Bone marrow (tissue), 2 donors: ENCODE measurements around the gene TSHZ2.

Experiments used
- DNase-seq, 2 donors: peaks; one replicate each; lab custom pipeline; 2025; lab: John Stamatoyannopoulos, UW

Gene TSHZ2

DNA sequence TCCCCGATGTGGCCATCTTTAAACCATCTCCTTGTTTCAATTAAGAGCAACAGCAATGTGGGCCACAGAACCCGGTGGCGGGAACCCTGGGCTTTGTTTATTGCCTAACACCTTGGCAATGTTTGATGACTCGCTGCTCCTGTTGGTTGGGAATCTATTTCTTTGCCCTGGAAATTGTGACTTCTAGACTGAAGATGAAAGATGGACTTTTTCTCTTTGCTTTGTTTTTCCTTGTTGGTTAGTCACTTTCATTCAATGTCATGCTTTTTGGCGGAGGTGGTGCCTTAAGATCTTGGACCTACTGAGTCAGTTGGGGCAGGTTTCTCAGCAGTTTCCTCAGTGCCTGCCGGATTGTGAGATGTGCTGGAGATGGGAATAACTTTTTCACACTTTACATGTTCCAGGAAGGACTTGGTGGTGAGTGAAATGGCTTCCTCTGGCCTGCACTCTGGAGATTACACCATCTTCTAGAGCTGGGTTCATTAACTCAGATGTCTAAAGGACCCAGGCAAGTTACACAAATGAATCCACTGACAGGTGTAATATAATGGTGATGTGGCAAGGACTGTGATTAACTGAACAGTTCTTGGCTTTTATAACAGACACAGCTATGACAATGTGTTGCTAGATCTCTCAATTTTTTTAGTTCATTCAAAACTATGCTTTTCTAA is 56.3 kb downstream of the TSHZ2 start:
- DNase-seq, result no peak

DNA sequence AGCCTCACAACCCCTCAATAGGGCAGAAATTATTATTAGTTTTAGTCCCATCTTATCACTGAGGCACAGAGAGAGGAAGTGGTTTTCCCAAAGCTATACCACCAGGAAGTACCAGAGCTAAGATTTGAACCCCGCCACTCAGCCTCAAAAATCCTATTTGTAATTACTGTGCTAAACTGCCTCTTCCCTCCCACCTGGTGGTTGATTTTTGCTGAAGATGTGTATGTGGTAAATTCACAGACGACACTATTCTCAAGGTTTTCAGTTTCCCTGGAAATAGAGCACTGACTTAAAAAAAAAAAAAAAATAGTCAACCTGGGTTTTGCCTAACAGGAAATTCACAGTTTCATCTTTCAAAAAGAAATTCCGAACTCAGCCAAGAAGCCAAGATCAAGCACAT is 57.9 kb downstream of the TSHZ2 start:
- DNase-seq, result no peak

DNA sequence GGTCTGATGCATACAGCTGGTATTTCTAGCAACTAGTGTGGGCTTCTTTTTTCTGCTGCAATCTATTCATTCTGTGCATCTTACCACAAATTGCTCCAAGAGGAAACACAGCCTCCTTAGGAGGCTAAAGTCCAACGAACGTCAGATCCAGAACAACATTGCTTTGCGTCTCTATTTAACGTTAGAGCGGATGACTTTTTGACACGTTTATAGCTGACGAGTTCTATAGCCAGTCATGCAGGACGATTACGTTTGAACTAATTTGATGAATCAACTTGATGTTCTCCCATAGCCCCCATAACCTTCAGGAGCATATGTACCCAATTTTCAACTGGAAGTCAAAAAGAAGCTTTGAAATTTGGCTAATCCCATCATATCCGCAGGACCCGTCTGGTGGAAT is 59.9 kb downstream of the TSHZ2 start:
- DNase-seq, result no peak

DNA sequence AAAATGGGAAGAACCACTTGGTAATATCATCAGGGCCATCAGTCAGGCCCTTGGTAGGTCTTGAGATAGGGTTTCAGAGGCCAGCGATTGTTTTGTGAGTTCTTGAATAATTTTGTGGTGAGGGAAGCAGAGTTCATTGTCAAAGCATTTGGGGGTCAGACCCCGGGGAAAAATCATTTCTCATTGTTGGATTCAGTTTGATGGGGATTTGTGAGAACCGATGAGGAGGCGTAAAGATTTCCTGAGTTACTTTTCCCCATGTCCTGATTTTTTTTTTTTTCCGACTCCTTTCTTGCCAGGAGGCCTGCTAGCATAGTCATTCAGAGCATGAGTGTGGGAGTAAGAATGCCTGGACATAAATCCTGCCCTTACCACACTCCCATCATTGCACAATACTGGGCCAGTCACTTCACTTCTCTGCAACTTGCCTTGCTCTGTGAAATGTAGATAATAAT is 60.3 kb downstream of the TSHZ2 start:
- no peak for DNase-seq

DNA sequence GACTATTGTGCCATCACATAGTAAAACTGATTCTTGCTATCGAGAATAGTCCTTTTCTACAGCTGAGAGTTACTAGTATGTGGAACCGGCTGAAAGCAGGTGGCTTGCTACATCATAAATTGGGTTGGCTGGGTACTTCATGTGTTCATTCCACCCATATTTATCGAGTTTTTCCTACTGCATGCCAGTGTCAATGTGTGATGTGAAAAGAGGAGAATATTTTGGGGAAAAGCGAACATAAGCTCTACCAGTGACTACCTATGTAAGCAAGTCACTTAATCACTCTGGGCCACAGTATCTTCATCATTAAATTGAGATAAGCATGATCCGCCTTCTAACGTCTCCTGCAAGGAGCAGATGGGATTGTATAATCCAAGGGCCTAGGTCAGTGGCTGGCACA is 61.0 kb downstream of the TSHZ2 start:
- no peak for DNase-seq

DNA sequence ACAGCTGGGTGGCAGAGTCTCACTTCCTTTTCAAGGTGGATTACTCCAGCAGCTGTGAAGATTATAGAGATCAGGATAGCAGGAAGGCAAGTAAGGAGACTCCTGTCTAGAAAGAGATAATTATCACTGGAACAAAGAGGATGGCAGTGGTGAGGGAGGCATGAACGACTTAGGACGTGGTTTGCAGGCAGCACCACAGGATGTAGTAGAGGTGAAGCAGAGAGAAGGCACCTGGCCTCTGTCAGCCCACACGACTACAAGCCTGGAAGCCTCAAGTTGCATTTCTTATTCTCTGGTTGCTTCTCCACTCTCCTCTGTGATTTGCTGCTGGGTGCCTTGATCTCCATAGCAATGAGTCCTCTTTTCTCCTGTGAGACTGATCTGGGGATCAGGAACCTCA is 62.7 kb downstream of the TSHZ2 start:
- no peak for DNase-seq

DNA sequence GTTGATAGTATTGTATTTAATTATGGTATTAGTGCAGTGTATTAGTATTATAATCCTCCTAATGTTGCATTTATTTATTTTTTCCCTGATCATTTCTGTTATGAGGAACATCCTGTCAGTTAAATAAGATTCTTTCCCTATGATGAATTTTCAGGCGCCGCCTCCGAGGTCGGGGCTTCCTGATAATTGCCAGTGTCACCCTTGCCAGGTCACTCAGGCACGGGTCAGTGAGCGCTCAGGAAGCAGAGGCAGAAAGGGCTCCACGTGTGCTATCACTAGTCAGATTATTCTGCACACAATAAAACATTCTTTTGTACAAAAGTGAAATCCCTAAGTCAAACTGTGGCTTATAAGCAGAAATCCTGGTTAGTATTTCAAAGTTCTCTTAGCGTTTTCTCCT is 64.8 kb downstream of the TSHZ2 start:
- no peak for DNase-seq

DNA sequence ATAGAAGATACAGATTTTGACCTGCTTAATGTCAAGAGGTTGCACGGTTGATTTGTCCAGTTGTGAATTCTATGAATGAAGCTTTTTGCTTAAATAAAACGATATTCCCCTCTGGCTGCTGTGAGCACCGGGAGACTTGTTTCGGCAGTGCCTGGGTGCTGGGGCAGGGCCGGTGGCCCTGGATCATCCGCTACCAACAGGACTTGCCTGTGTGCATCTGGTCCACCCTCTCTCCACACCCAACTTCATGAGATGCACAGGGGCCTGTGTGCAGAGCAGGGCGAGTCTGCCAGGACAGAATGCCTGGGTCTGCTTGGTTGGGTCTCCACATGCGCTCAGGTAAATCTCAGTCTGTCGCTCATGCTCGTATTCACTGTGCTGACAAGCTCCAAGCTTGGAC is 65.5 kb downstream of the TSHZ2 start:
- DNase-seq, result no peak

DNA sequence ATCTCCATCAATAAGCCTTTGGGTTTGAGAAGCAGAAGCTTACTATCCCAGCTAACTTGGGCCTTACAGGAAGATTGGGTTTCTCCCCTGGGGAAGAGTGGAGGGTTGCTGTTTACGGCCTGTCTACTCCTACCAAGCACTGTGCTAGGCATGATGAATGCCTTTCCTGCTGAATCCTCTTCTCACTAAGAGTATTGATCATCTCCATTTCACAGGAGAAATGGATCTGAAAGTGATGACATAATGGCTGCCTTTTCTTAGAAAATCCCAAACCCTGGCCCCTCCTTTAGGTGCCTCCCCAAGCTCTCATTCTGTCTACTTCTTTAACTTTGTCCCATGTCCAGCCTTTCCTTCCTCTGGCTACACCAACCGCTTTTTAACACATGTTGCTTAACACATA is 66.1 kb downstream of the TSHZ2 start:
- no peak for DNase-seq

DNA sequence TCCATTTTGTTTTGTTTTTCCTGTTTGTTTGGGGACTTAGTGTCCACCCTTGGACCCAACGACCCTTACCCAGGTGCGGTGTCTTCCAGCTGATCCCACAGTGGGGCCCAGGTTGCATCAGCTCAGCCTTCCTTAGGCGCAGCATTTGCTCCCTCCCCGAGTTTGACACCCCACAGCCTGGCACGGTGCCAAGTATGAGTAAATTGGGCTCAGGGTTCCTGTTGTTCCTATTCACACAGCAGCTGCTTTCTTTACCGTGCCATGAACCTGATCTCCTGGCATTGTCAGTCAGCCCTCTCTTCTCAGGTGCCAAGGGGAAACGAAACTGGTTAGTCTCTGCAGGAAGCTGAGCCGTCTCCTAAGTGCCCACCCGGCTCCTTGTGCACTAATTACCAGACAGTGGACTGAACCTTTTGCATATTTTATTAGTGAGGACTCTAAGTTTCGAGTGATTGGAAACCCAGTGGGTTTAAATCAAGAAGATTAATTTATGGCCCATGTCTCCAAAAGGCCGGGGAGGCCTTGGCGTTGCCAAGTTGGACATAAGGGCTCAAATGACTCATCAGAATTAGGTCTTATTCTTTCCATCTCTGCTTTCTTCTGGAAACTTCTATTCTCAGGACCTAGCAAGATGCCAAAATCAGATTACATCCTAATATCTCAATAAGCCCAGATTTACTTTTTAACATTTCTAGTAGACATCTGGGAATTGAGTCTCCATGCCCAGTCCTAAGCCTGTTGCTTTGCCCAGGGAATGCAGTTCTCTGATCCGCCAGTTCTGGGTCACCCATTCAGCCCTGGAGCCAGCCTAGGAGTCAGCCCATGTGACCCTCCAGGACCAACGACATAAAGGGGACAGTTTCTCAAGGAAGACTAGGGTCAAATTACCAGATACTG is 68.8 kb downstream of the TSHZ2 start:
- DNase-seq, result no peak

DNA sequence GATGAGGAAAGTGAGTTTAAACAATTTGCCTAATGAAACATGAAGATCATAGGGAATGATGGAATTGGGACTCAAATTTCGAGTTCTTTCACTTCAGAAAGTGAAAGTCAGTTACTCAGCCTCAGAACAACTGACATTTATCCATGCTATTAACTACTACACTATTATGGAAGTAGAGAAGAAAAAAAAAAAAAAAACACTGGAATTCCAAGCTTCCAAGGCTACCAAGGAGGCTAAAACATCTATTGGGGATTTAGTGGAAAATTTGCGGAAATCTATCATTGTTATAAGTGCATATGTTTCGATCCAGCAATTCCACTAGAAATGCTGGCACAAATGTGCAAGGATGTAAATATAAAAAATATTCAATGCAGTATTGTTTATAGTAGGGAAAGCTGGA is 70.4 kb downstream of the TSHZ2 start:
- DNase-seq, result no peak

DNA sequence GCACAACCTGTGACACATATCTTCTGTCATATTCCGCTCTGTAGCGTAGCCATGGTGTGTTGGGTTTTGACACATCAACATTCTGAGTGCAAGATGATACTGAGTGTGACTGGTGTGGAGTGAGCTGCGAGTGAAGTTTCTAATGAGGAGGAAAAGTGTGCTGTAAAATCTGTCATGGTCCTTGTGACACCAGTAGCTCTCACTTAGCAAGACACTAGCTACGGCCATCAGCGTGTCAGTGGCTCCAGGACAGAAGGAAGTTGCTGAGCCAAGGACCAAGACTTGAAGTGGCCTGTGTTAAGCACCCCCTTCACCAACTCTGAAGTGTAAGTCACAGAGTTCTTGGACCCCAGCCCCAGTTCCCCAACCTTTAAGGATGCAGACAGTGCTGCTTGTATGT is 72.1 kb downstream of the TSHZ2 start:
- DNase-seq, result no peak

DNA sequence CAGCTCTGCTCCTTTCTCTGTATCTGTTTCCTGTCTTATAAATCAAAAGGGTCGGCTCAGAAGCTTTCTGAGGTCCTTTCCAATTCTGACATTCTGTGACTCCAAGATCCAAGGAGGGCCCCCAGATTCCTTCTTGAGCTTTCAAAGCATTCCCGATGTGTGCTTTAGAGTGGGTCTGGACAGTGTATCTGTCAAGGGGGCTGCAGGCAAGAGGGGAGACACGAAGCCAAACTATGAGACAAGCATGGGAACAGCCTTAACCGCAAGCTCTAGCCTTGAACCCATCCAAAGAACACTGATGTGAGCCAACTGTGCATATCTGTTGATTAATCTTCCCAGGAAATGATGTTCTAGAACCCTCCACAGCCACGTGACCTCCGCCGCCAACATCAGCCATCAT is 73.8 kb downstream of the TSHZ2 start:
- DNase-seq, result no peak

DNA sequence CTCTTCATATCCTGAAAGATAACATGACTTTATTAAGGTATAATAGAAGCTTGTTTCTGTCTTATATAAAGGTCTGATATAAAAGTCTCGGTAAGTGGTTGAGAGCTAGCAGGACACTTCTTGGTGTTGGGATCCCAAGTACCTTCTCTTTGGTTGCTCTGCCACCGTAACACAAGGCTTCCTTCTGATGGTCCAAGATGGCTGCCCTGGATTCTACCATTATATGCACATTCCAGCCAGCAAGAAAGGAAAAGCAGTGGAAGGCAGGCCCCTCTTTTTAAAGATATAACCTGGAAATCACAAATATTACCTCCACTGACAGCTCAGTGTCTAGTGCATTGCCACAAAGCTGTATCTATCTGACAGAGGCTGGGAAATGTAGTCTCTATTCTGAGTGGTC is 75.0 kb downstream of the TSHZ2 start:
- DNase-seq, result no peak

DNA sequence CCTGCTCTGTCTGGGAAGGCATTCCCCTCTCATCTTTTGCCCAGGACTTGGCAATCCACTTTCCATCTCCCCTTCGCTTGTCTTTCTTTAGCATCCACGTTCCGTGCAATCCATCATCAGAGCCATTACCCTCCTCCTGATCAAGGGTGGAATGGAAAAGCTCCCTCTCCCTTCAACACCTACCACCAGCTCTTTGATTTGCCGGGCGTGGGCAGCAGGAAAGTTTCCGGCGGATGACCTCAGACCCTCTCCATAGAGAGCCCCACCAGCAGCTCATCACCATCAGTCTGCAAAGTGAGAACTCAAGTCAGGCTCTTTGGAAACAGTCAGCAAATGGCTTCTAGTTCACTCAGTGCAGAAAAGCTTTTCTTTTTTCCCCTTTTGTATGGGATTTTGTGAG is 76.2 kb downstream of the TSHZ2 start:
- no peak for DNase-seq

DNA sequence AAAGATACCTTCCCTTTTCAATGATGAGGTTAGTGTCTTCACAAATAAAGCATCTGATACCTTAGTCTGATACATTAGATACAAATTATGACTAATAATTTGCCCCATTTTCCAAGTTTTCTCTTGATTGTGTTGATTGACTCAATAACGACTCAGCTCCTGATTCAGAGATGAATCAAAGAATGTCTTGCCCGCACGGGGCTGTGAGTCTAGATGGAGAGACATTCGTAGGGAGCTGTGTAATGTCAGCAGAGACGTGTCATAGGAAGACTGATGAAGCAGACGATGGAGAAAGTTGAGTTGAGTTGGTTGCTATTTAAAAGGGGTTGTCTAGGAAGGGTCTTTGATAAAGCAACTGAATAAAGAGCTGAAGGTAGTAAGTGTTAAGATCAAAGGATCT is 78.2 kb downstream of the TSHZ2 start:
- DNase-seq, result no peak

DNA sequence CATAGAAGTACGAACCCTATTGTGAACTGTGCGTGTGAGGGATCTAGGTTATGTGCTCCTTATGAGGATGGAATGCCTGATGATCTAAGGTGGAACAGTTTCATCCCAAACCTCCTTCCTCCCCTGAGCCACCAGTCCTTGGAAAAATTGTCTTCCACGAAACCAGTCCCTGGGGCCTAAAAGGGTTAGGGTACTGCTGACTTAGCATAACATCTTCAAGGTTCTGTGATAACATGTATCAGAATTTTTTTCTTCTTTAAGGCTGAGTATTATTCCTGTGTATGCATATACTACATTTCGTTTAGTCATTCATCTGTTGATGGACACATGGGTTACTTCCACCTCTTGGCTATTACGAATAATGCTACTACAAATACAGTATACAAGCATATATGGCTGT is 80.2 kb downstream of the TSHZ2 start:
- DNase-seq, result no peak

DNA sequence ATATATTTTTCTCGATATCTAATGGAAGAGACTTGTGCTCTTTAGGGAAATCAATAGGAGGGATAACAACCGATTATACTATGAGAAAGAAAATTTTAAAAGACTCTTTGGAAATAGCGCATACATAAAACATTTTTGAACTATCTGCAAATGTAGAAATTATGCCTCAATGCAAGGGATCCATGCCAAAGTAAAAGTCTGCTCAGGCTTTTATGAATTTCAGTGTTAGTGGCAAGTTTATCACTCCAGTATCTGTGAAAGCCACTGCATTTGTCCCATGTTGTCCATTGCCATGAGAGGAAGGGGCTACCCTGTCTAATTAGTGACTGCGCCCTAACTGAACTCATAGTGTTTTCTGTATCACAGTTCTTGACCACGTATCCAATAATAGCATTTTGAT is 81.4 kb downstream of the TSHZ2 start:
- DNase-seq, result no peak

DNA sequence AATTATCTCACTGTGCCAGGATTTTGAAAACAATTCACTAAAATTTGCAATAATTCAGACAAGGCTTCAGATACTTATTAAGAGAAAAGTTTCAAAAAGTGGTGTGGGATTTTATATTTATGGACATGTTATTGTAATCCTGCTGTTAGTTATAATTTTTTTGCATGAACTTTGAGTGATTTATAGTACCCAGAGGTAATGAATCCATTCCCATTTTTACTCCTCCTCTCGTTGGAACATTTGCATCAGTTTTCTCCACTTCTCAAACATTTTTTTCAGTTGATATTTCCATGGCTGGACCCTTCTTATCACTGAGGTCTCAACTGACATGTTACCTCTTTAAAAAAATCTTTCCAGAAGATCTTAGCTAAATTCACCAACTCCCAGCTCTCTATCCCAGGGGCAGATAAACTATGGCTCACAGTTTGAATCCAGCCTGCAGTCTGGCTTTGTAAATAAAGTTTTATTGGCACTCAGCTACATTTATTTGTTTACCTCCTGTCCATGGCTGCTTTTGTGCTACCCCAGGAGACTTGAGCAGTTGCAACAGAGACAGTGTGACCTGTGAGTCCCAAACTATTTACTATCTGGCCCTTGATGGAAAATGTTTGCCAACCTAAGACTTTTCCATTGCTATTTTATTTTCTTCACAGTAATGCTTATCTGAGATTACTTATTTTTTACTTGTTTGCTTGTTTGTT is 83.4 kb downstream of the TSHZ2 start:
- no peak for DNase-seq

DNA sequence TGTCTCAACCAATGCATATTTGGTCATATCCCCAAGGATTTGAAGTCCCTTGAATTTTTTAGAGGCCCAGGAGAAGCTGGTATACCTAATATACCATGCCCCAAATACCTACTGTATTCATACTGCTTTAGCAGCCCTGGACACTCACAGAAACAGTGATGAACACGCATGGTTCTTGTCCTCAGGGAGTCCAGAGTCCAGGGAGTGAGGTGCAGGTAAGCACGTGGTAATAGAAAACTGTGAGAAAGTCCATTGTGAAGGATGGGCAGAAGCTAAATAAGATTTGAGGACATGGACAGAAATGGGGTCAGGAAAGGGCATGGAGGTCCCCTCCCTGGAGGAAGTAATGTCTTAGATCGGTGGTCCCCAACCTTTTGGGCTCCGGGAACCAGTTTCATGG is 85.4 kb downstream of the TSHZ2 start:
- DNase-seq, result no peak

DNA sequence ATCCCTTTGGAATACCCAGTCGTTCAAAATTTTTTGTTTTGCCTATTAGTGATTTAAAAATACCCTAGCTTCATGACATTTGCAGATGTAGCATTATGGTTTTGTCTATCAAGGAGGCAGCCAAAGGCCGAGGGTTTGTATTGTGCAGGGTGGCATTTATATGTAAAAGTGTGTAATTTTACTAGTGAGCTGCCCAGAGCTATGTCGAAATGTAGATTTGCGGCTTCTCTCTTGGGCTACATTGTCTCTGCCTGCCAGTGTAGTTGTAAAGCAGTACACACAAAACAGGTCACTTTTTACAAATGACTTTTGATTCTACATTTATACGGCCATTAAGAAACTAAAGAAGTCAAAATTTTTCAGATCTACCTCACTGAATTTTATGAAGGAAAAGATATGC is 87.7 kb downstream of the TSHZ2 start:
- DNase-seq, result no peak

DNA sequence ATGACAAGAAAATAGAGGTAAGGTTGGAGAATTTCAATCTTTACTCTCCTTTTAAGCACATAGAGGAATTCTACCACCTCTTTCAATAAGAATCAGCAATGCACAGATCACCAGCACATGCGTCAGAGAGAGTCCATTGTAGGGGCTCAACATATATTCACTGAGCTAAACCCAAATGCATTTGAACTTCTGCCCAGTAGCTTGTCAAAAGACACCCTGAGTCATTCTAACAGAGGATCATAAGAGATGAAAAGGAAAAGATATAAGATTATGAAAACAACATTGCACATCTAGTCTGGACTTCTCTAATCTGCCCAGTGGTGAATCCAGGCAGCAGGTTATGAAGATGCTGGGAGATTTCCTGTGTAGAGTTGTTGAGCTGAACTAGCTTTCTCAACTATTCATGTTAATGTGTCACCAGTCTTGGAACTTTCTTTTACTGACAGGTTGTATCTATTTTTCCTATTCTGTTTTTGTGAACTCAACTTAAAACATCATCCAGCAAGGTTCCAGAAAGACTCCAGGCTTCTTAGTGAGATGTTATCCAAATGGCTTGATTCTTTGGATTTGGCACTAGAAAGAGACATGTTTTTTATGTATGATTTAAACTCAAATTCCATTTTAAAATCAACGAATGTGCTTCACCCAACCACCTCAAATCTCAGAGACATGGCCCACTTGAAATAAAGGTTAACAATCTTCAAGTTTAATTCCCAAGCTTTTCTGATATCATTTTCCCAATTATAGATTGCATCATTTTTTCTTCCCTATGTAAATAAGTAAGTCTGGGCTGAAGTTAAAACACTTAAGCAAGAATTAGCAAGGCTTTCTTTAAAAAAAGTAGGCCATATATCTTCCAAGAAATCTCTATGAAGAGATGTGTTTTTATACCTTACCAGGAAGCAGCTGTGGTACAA is 89.3 kb downstream of the TSHZ2 start:
- no peak for DNase-seq
